IPS DF 6.9 (cell line): ENCODE measurements around the gene WDFY4.

Experiments
- DNase-seq: peaks from one replicate; pipeline ENCODE4 v3.0.0-alpha.2; 2013; ENCODE audit warnings: low read depth, low spot score
- H3K27ac ChIP-seq: one replicate; pipeline ENCODE4 v1.5.1; 2013; ENCODE audit warnings: low read length, control low read depth
- H3K27me3 ChIP-seq: 2 replicates; pipeline ENCODE4 v1.6.1; 2013; ENCODE audit warnings: mild to moderate bottlenecking, low read length; ENCODE audit not compliant: control insufficient read depth, insufficient read depth
- H3K36me3 ChIP-seq: 2 replicates; pipeline ENCODE4 v1.6.1; 2013; ENCODE audit warnings: low read length; ENCODE audit not compliant: control insufficient read depth, insufficient read depth
- H3K4me1 ChIP-seq: 2 replicates; pipeline ENCODE4 v1.6.1; 2013; ENCODE audit warnings: low read length; ENCODE audit not compliant: control insufficient read depth, insufficient read depth
- H3K4me3 ChIP-seq: 2 replicates; pipeline ENCODE4 v1.5.1; 2013; ENCODE audit warnings: mild to moderate bottlenecking, low read length
- H3K9me3 ChIP-seq: 2 replicates; pipeline ENCODE4 v1.6.1; 2013; ENCODE audit warnings: low read length, inconsistent platforms; ENCODE audit not compliant: control insufficient read depth, insufficient read depth
- WGBS: extraction: QIAGEN DNeasy Blood & Tissue Kit; methylation state at CpG from one replicate; pipeline ENCODE4 v1.1.7; 2013; ENCODE audit warnings: mixed read lengths, missing lambda C conversion rate; ENCODE audit not compliant: insufficient read length, insufficient coverage; 5-methylcytosine and 5-hydroxymethylcytosine counted together

Gene WDFY4

DNA sequence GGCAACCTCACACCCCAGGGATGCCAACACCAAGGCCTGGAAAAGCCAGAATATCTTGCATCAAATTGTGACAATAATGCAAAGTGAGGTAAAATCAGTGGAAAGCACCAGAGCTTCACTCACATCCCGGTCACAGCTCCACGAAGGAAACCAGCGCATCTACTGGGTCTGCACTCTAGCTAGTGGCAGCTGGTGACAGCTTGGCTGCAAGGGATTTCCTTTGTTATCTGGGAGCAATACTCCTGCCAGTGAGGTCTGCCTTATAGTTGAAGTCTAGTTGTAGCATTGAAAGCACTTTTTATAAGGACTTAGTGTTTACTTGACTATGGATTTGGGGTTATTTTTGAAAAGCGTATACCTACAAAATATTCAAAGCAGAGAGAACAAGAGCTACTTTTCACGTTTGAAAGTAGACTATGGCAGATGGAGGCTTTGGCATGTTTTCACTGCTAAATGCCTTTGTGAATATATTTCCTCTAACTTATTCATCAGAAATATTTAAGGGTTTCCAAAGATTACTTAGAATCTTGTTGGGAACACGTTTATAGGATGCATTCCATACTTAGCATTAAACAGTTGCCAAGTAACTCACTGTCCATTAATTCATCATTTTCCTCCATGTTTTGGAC, 26.1 kb downstream of the WDFY4 start:
- DNase-seq, result no peak
- Histone ChIP-seq H3K4me3 (no peak overlapping the region), H3K9me3 (no peaks in the 10 kb centered on the region), H3K36me3 (no peaks in the 10 kb centered on the region), H3K4me1 (no peaks in the 10 kb centered on the region), H3K27ac (no peak overlapping the region), H3K27me3 (no peaks in the 10 kb centered on the region)
- no CpG with 5 or more reads among the region's 6 CpGs for WGBS

- Histone ChIP-seq H3K4me3 (no peak overlapping the region), H3K36me3 (no peaks in the 10 kb centered on the region), H3K9me3 (no peaks in the 10 kb centered on the region), H3K27me3 (no peaks in the 10 kb centered on the region), H3K4me1 (no peaks in the 10 kb centered on the region), H3K27ac (no peak overlapping the region)
- no CpG with 5 or more reads among the region's 3 CpGs for WGBS
- no peak for DNase-seq
Observed at GRCh38 chr10:48711830-48712229, 27.2 kb downstream of the WDFY4 start.

- no peak for DNase-seq
- H3K27me3 ChIP-seq, result no peaks in the 10 kb centered on the region
- no peaks in the 10 kb centered on the region for H3K9me3 ChIP-seq
- no peaks in the 10 kb centered on the region for H3K36me3 ChIP-seq
- no peak overlapping the region for H3K27ac ChIP-seq
- no peaks in the 10 kb centered on the region for H3K4me1 ChIP-seq
- no peak overlapping the region for H3K4me3 ChIP-seq
Observed at GRCh38 chr10:48714088-48714487, 29.4 kb downstream of the WDFY4 start.

DNA sequence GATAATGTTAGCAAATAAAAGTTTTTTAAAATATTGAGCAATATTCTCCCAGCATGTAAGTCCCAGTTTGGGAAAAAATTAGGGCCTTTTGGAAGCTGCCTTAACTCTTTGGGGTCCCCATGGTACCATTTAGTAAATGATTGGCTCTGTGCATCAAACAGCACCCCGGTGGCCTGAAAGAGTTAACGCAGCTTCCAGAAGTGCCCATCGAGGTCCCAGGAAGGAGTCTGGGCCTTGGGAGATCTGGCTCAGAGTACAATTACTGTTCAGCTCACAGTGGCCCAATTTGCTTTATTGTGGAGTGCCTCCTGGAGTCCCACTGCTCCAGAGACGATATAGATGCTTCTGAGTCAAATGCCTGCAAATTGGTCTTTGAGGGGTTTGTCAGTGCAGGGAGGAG, 31.7 kb downstream of the WDFY4 start:
- DNase-seq, result no peak
- no peaks in the 10 kb centered on the region for H3K36me3 ChIP-seq
- H3K27ac ChIP-seq, result no peak overlapping the region
- no peaks in the 10 kb centered on the region for H3K27me3 ChIP-seq
- no peak overlapping the region for H3K4me3 ChIP-seq
- WGBS, result no CpG with 5 or more reads among the region's 4 CpGs
- no peaks in the 10 kb centered on the region for H3K4me1 ChIP-seq
- no peaks in the 10 kb centered on the region for H3K9me3 ChIP-seq

GRCh38 chr10:48720611-48721010, 35.9 kb downstream of the WDFY4 start:
- no peaks in the 10 kb centered on the region for H3K36me3 ChIP-seq
- DNase-seq, result no peak
- H3K27me3 ChIP-seq, result no peaks in the 10 kb centered on the region
- no CpG with 5 or more reads among the region's 5 CpGs for WGBS
- no peak overlapping the region for H3K4me3 ChIP-seq
- no peaks in the 10 kb centered on the region for H3K9me3 ChIP-seq
- no peaks in the 10 kb centered on the region for H3K4me1 ChIP-seq
- H3K27ac ChIP-seq, result no peak overlapping the region

DNA sequence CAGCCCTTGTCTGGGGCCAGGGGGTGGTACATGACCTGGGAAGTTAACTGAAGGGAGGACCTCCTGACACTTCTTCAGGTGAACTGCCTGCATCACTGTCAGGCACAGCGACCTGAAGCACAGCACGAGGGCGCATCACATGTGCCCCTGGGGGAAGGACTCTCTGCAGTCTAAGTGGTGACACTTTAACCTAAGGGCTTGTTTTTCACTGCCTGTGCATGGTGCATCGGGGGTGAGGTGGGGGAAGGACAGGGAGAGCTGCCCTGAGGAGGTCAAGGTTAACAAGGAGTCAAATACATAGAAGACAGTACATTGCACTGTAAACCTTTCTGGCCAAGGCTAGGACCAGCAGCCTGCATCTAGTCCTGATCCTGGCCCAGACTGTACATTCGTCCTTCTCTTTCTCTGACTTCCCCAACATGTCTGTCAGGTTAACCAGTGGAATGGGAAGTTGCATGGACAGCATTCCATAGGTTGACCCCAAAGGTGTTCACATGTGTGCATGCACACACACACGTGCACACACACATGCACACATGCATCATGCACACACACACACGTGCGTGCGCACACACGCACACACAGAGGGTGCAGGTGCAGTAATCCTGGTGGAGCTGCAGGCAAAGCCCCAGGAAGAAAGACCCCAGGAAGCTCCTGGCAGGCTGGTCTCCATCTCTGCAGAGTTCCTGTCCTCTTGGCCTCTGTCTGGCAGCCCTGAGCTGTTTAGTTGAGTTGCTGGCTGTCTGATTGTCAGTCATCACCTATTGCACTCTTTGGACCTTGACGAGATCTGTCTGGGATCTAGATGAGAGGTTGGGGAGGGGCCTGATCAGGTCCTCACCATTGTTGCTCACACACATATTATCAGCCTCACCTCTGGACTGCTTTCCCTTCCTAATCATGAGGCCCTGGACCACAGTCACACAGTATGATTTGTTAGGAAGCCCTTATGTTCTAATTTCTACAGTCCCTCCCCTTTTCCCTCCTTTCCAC, 37.8 kb downstream of the WDFY4 start:
- no peaks in the 10 kb centered on the region for H3K9me3 ChIP-seq
- H3K27ac ChIP-seq, result no peak overlapping the region
- no peaks in the 10 kb centered on the region for H3K4me1 ChIP-seq
- H3K4me3 ChIP-seq, result no peak overlapping the region
- no CpG with 5 or more reads among the region's 11 CpGs for WGBS
- no peak for DNase-seq
- H3K36me3 ChIP-seq, result no peaks in the 10 kb centered on the region
- no peaks in the 10 kb centered on the region for H3K27me3 ChIP-seq

DNA sequence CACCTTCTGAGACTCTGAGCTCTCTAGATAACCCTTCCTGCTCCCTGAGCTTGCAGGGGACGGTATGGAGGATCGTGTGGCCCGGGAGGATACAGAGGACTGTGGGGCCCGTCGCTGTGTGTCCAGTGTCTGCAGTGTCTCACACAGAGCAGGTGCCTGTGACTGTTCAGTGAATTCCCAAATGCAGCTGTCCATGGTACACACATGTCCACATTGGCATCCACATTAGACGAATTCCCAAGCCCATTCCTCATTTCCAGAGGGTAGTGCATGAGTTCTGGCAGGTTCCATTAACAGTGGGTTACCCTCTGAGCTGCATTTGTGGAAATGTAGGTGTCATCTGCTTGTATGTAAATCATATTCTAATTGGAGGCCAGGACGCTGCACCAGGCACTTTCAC, 39.5 kb downstream of the WDFY4 start:
- no peak overlapping the region for H3K27ac ChIP-seq
- no peaks in the 10 kb centered on the region for H3K4me1 ChIP-seq
- H3K36me3 ChIP-seq, result no peaks in the 10 kb centered on the region
- no peak overlapping the region for H3K4me3 ChIP-seq
- no peaks in the 10 kb centered on the region for H3K27me3 ChIP-seq
- no CpG with 5 or more reads among the region's 7 CpGs for WGBS
- DNase-seq, result no peak
- no peaks in the 10 kb centered on the region for H3K9me3 ChIP-seq

- WGBS, result no CpG with 5 or more reads among the region's 4 CpGs
- Histone ChIP-seq H3K27me3 (no peaks in the 10 kb centered on the region), H3K4me3 (no peak overlapping the region), H3K4me1 (no peaks in the 10 kb centered on the region), H3K36me3 (no peaks in the 10 kb centered on the region), H3K9me3 (no peaks in the 10 kb centered on the region), H3K27ac (no peak overlapping the region)
- no peak for DNase-seq
Observed at GRCh38 chr10:48725708-48726107, 41.0 kb downstream of the WDFY4 start.

DNA sequence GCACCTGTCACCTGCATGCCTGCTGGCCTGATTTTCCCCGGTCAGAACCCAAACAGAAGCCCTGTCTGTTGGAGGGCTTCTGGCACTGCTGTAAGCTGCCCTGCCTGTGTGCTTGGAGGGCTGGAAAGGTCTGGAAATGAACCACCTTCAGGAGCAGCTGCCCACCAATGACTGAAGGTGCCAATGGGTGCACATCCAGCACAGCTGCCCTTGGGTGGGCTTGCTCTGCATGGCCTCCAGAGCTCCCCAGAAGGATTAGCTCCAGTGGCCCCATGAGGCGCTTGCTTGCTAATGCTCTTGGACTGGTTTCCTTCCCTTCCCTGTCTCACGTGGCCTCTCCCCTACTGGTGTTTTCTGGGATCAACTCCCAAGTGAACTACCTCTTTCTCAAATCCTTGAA, 43.2 kb downstream of the WDFY4 start:
- DNase-seq, result no peak
- Histone ChIP-seq H3K36me3 (no peaks in the 10 kb centered on the region), H3K4me1 (no peaks in the 10 kb centered on the region), H3K27ac (no peak overlapping the region), H3K27me3 (no peaks in the 10 kb centered on the region), H3K9me3 (no peaks in the 10 kb centered on the region), H3K4me3 (no peak overlapping the region)
- no CpG with 5 or more reads among the region's 3 CpGs for WGBS

DNA sequence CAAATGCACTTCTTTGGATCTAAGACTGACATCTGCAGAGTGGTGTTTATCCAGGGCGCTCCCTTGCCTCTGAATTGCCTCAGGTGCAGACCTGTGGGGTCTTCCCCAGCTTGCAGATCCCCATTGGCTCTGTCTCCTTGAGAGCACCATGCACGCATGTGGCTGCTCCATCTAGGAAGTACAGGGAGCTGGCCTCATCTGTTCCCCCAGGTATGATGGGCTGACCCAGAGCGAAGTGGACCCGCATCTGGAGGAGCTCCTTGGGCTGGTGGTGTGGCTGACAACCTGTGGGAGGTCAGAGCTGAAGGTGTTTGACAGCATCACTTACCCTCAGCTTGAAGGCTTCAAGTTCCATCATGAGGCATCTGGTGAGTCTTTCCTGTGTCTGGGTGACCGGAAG, 44.5 kb downstream of the WDFY4 start:
- H3K27ac ChIP-seq, result no peak overlapping the region
- no peaks in the 10 kb centered on the region for H3K27me3 ChIP-seq
- H3K4me1 ChIP-seq, result no peaks in the 10 kb centered on the region; the same call in 1 of the 2 replicates
- H3K9me3 ChIP-seq, result no peaks in the 10 kb centered on the region
- DNase-seq, result no peak
- no peak overlapping the region for H3K4me3 ChIP-seq
- H3K36me3 ChIP-seq, result no peaks in the 10 kb centered on the region
- no CpG with 5 or more reads among the region's 5 CpGs for WGBS
